K562 (cell line): Measurements from ENCODE around the gene ACOX2. TPM values are rescaled to one million over a fixed set of nuclear protein-coding genes. Genes with fewer than 3 reads are reported as not detected.

Experiments used
- GATAD2B ChIP-seq: fragments of 450-650 bp; IDR thresholded peaks from 2 replicates; pipeline ENCODE4 v1.6.1; 2017; ENCODE audit warnings: mild to moderate bottlenecking, borderline replicate concordance
- MYC ChIP-seq, 2 experiments: fragments of 250-450 bp in 1 of 2; sonication (Bioruptor Pico) in 1 of 2; IDR thresholded peaks; 2 replicates each; pipeline versions ENCODE4 v1.5.1 to v1.6.1; 2012 to 2021; ENCODE audit warnings: low read depth in 2 of 2, borderline replicate concordance in 1 of 2, improper control_type of control experiment in 1 of 2, low read length in 1 of 2, mild to moderate bottlenecking in 1 of 2, moderate library complexity in 1 of 2
- RBM25 ChIP-seq: fragments of 200-400 bp; formaldehyde crosslinking; IDR thresholded peaks from 2 replicates; pipeline ENCODE4 v1.6.1; 2018; ENCODE audit warnings: low read length, low read depth, moderate library complexity; ENCODE audit not compliant: severe bottlenecking
- RBM34 ChIP-seq: fragments of 200-400 bp; formaldehyde crosslinking; IDR thresholded peaks from 2 replicates; pipeline ENCODE4 v1.6.1; 2018; ENCODE audit warnings: low read length, borderline replicate concordance; ENCODE audit not compliant: insufficient read depth
- RCOR1 ChIP-seq, 2 experiments: IDR thresholded peaks; 2 replicates each; pipeline ENCODE4 v1.6.1; 2012; ENCODE audit warnings: low read depth in 2 of 2, low read length in 2 of 2, borderline replicate concordance in 1 of 2, improper control_type of control experiment in 1 of 2
- ZNF408 ChIP-seq: fragments of 250-450 bp; sonication (Bioruptor Pico); IDR thresholded peaks from 2 replicates; pipeline ENCODE4 v1.4.0; 2020; ENCODE audit warnings: low read depth, mild to moderate bottlenecking, moderate library complexity
- polyA plus RNA-seq, 8 experiments: library from polyadenylated mRNA; depleted of rRNA in 4 of 8; stranded (reverse) in 5 of 8; unstranded in 3 of 8; fragments of >200 nt; fragmentation: Nextera tagmentation in 2 of 8; fragmentation: Illumina TruSeq in 1 of 8; extraction: Ambion mirVana in 2 of 8; extraction: Trizol in 1 of 8; gene quantifications; 2 replicates each; pipeline versions ENCODE4 v1.2.1 to v1.2.3, GENCODE V29; 2011 to 2014; ENCODE audit warnings: inconsistent platforms in 1 of 8, missing spikeins in 1 of 8
- total RNA-seq, 7 experiments: library from RNA; depleted of rRNA in 6 of 7; stranded (reverse); fragments of >200 nt in 6 of 7; fragmentation: Illumina TruSeq in 2 of 7; extraction: Trizol in 2 of 7; gene quantifications; 2 replicates each; pipeline versions ENCODE4 v1.2.1 to v1.2.3, GENCODE V29; 2011 to 2021; ENCODE audit warnings: low replicate concordance in 1 of 7
- TF ChIP-seq, protein P1 (sequence below): sonication (generic); formaldehyde crosslinking; IDR thresholded peaks from 2 replicates; pipeline ENCODE4 v1.8.0; 2022; ENCODE audit warnings: mild to moderate bottlenecking, missing genetic modification reagents
- TF ChIP-seq, protein P2 (sequence below): conservative IDR thresholded peaks from 2 replicates; pipeline ENCODE4 v1.6.1; 2011; ENCODE audit warnings: low read depth, mild to moderate bottlenecking, low read length; ENCODE audit not compliant: control insufficient read depth

ACOX2 gene
- total and polyA plus RNA-seq, 9 of the 15 experiments (the other 6 are each of a cell fraction or from before 2014, with no cell fraction given), result 0.15 TPM; not detected in 8

DNA sequence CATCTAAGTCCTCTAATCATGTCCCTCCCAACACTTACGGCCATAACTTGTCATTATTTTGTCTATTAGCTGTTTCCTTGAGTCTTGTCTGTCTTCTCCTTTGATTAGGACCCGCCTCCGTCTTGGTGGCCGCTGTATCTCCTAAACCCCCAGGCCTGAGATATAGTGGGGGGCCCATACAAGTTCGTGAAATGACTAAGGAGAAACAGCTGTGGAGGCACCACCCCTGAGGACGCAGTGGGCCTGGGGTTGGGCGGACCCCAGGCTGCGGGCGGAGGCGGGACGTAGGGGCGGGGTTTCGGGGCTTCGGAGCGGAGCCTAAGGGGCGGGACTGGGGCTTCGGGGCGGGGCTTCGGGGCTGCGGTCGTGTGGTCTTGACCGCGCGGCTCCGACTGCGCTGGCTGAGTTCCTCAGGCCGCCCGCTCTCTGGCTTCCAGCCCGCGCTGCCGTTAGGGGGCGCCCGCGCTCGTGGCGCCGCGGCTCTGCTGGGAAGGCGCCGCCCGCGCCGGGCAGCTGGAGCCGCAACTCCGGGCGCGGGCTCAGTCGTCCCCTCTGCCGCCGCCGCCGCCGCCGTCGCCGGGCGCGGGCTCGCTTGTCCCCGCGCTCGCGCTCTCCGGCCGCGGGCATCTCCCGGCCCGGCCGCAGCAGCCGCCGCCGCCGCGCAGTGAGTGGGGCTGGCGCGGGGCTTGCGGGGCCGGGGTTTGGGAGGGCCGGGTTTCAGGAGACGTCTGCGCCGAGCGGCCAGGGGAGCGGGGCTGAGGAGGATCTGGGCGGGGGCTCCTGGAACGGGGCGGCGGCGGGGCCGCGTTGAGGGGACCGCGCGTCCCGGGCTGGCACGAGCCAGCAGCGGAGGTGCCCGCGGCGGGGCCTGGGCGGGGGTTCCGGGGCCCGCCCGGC lies 45.2 kb downstream of the ACOX2 start, which contains the start of gene KCTD6 (continued):
- TF ChIP-seq RCOR1 (IDR thresholded peaks at IDR 0.05; ENCODE audit: borderline replicate concordance in 1 of 2, low read depth in 2 of 2, low read length in 2 of 2) (0 out of 4 replicates have a peak, but pooled peaks of 1 of the 2 experiments have one; percentile 29), ZNF408 (CRISPR knock-in tag) (peak; percentile 97; the same call in 1 of the 2 replicates), GATAD2B (peak; percentile 39; the same call in 1 of the 2 replicates), MYC (IDR thresholded peaks at IDR 0.05; ENCODE audit: low read depth, low read length) (peak; percentile 50; the same call in 1 of the 2 replicates), MYC (CRISPR knock-in tag; IDR thresholded peaks at IDR 0.05; ENCODE audit: borderline replicate concordance, low read depth) (no peak), RBM34 (no peak), RBM25 (peak; percentile 23)
- TF ChIP-seq, protein P1, sequence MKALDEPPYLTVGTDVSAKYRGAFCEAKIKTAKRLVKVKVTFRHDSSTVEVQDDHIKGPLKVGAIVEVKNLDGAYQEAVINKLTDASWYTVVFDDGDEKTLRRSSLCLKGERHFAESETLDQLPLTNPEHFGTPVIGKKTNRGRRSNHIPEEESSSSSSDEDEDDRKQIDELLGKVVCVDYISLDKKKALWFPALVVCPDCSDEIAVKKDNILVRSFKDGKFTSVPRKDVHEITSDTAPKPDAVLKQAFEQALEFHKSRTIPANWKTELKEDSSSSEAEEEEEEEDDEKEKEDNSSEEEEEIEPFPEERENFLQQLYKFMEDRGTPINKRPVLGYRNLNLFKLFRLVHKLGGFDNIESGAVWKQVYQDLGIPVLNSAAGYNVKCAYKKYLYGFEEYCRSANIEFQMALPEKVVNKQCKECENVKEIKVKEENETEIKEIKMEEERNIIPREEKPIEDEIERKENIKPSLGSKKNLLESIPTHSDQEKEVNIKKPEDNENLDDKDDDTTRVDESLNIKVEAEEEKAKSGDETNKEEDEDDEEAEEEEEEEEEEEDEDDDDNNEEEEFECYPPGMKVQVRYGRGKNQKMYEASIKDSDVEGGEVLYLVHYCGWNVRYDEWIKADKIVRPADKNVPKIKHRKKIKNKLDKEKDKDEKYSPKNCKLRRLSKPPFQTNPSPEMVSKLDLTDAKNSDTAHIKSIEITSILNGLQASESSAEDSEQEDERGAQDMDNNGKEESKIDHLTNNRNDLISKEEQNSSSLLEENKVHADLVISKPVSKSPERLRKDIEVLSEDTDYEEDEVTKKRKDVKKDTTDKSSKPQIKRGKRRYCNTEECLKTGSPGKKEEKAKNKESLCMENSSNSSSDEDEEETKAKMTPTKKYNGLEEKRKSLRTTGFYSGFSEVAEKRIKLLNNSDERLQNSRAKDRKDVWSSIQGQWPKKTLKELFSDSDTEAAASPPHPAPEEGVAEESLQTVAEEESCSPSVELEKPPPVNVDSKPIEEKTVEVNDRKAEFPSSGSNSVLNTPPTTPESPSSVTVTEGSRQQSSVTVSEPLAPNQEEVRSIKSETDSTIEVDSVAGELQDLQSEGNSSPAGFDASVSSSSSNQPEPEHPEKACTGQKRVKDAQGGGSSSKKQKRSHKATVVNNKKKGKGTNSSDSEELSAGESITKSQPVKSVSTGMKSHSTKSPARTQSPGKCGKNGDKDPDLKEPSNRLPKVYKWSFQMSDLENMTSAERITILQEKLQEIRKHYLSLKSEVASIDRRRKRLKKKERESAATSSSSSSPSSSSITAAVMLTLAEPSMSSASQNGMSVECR (CRISPR knock-in tag), result 0 out of 2 replicates have a peak, but pooled peaks have one; percentile 21
- TF ChIP-seq, protein P2, sequence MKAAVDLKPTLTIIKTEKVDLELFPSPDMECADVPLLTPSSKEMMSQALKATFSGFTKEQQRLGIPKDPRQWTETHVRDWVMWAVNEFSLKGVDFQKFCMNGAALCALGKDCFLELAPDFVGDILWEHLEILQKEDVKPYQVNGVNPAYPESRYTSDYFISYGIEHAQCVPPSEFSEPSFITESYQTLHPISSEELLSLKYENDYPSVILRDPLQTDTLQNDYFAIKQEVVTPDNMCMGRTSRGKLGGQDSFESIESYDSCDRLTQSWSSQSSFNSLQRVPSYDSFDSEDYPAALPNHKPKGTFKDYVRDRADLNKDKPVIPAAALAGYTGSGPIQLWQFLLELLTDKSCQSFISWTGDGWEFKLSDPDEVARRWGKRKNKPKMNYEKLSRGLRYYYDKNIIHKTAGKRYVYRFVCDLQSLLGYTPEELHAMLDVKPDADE, result 0 out of 2 replicates have a peak, but pooled peaks have one; percentile 55
